WTC11 (cell line): Measurements from ENCODE around the gene GAPDHS. TPM values are rescaled to one million over a fixed set of nuclear protein-coding genes. Genes with fewer than 3 reads are reported as not detected.

Experiments
- ATF2 ChIP-seq: sonication (generic); formaldehyde crosslinking; IDR thresholded peaks from 2 replicates; pipeline ENCODE4 v1.8.1; 2022; ENCODE audit warnings: low read depth, missing genetic modification reagents, borderline replicate concordance
- ATF3 ChIP-seq: sonication (generic); formaldehyde crosslinking; conservative IDR thresholded peaks from 2 replicates; pipeline ENCODE4 v1.8.1; 2022; ENCODE audit warnings: mild to moderate bottlenecking, missing genetic modification reagents
- CDX4 ChIP-seq: fragments of 250-450 bp; sonication (Bioruptor Pico); IDR thresholded peaks from 2 replicates; pipeline ENCODE4 v1.9.0; 2021; ENCODE audit warnings: moderate library complexity, mild to moderate bottlenecking, inconsistent platforms, borderline replicate concordance
- E2F1 ChIP-seq: sonication (generic); formaldehyde crosslinking; IDR thresholded peaks from 2 replicates; pipeline ENCODE4 v1.8.0; 2022; ENCODE audit warnings: mild to moderate bottlenecking, missing genetic modification reagents
- E2F5 ChIP-seq: sonication (generic); formaldehyde crosslinking; IDR thresholded peaks from 2 replicates; pipeline ENCODE4 v1.8.1; 2022; ENCODE audit warnings: mild to moderate bottlenecking, moderate library complexity, missing genetic modification reagents
- EMX1 ChIP-seq: fragments of 250-450 bp; sonication (Bioruptor Pico); IDR thresholded peaks from 2 replicates; pipeline ENCODE4 v1.8.0; 2021; ENCODE audit warnings: mild to moderate bottlenecking
- ESRRA ChIP-seq: sonication (generic); formaldehyde crosslinking; IDR thresholded peaks from 2 replicates; pipeline ENCODE4 v1.8.1; 2022; ENCODE audit warnings: mild to moderate bottlenecking, missing genetic modification reagents, borderline replicate concordance
- FOXP1 ChIP-seq: sonication (generic); formaldehyde crosslinking; IDR thresholded peaks from 2 replicates; pipeline ENCODE4 v1.8.0; 2022; ENCODE audit warnings: missing genetic modification reagents, mild to moderate bottlenecking, moderate library complexity, borderline replicate concordance
- HMGA2 ChIP-seq: fragments of 250-450 bp; sonication (Bioruptor Pico); IDR thresholded peaks from 2 replicates; pipeline ENCODE4 v1.4.0; 2021; ENCODE audit warnings: mild to moderate bottlenecking, moderate library complexity
- HMGXB4 ChIP-seq: sonication (generic); formaldehyde crosslinking; IDR thresholded peaks from 2 replicates; pipeline ENCODE4 v1.8.1; 2023; ENCODE audit warnings: mild to moderate bottlenecking, moderate library complexity, missing genetic modification reagents
- JAZF1 ChIP-seq: fragments of 250-450 bp; sonication (Bioruptor Pico); IDR thresholded peaks from 2 replicates; pipeline ENCODE4 v1.9.0; 2021; ENCODE audit warnings: moderate library complexity, mild to moderate bottlenecking, inconsistent platforms
- NR2C2 ChIP-seq: sonication (generic); formaldehyde crosslinking; IDR thresholded peaks from 2 replicates; pipeline ENCODE4 v1.8.0; 2022; ENCODE audit warnings: mild to moderate bottlenecking, missing genetic modification reagents
- RELA ChIP-seq: sonication (generic); formaldehyde crosslinking; IDR thresholded peaks from 2 replicates; pipeline ENCODE4 v1.8.1; 2022; ENCODE audit warnings: missing genetic modification reagents, mild to moderate bottlenecking, borderline replicate concordance
- RORB ChIP-seq: fragments of 250-450 bp; sonication (Bioruptor Pico); IDR thresholded peaks from 2 replicates; pipeline ENCODE4 v1.9.0; 2021; ENCODE audit warnings: mild to moderate bottlenecking
- SMAD3 ChIP-seq: sonication (generic); formaldehyde crosslinking; IDR thresholded peaks from 2 replicates; pipeline ENCODE4 v1.8.0; 2022; ENCODE audit warnings: missing genetic modification reagents, mild to moderate bottlenecking, borderline replicate concordance
- SOX15 ChIP-seq: fragments of 250-450 bp; sonication (Bioruptor Pico); IDR thresholded peaks from 2 replicates; pipeline ENCODE4 v1.9.0; 2021; ENCODE audit warnings: mild to moderate bottlenecking
- TEAD4 ChIP-seq: sonication (generic); formaldehyde crosslinking; IDR thresholded peaks from 2 replicates; pipeline ENCODE4 v1.8.0; 2022; ENCODE audit warnings: mild to moderate bottlenecking, missing genetic modification reagents
- ZBTB43 ChIP-seq: sonication (generic); formaldehyde crosslinking; IDR thresholded peaks from 2 replicates; pipeline ENCODE4 v1.8.1; 2023; ENCODE audit warnings: mild to moderate bottlenecking, missing genetic modification reagents
- ZNF121 ChIP-seq: sonication (generic); formaldehyde crosslinking; IDR thresholded peaks from 2 replicates; pipeline ENCODE4 v1.8.0; 2023; ENCODE audit warnings: missing genetic modification reagents
- ZNF138 ChIP-seq: sonication (generic); formaldehyde crosslinking; conservative IDR thresholded peaks from 2 replicates; pipeline ENCODE4 v1.8.1; 2022; ENCODE audit warnings: mild to moderate bottlenecking, moderate library complexity, missing genetic modification reagents
- ZNF219 ChIP-seq: sonication (generic); formaldehyde crosslinking; IDR thresholded peaks from 2 replicates; pipeline ENCODE4 v1.8.0; 2023; ENCODE audit warnings: missing genetic modification reagents, mild to moderate bottlenecking, borderline replicate concordance
- ZNF232 ChIP-seq: sonication (generic); formaldehyde crosslinking; IDR thresholded peaks from 2 replicates; pipeline ENCODE4 v1.8.0; 2022; ENCODE audit warnings: mild to moderate bottlenecking, missing genetic modification reagents
- ZNF281 ChIP-seq: sonication (generic); formaldehyde crosslinking; IDR thresholded peaks from 2 replicates; pipeline ENCODE4 v1.8.0; 2023; ENCODE audit warnings: mild to moderate bottlenecking, missing genetic modification reagents
- ZNF416 ChIP-seq: fragments of 250-450 bp; sonication (Bioruptor Pico); IDR thresholded peaks from 2 replicates; pipeline ENCODE4 v1.9.0; 2021; ENCODE audit warnings: mild to moderate bottlenecking, inconsistent platforms
- ZNF425 ChIP-seq: fragments of 250-450 bp; sonication (Bioruptor Pico); conservative IDR thresholded peaks from 2 replicates; pipeline ENCODE4 v1.9.0; 2021; ENCODE audit warnings: mild to moderate bottlenecking
- total RNA-seq: library from RNA; stranded (reverse); gene quantifications from 3 replicates; pipeline ENCODE4 v1.2.3, GENCODE V29; 2021

The GAPDHS gene
- total RNA-seq, 1 experiment from 2014 or later: 0.20 TPM

- TF ChIP-seq E2F5: no peak
- TF ChIP-seq SMAD3 (CRISPR knock-in tag): no peak
- no peak for TF ChIP-seq ZNF425 (CRISPR knock-in tag)
- TF ChIP-seq ESRRA: no peak
- peak; percentile 80; the same call in 1 of the 2 replicates for TF ChIP-seq FOXP1 (CRISPR knock-in tag)
- TF ChIP-seq ZNF138 (CRISPR knock-in tag): no peak
- TF ChIP-seq E2F1: no peak
- no peak for TF ChIP-seq ZNF416 (CRISPR knock-in tag)
- TF ChIP-seq ZNF219 (CRISPR knock-in tag): 0 out of 2 replicates have a peak, but pooled peaks have one; percentile 44
- peak; percentile 27; the same call in 1 of the 2 replicates for TF ChIP-seq HMGXB4 (CRISPR knock-in tag)
- no peak for TF ChIP-seq NR2C2
- TF ChIP-seq RORB: no peak
- no peak for TF ChIP-seq RELA (CRISPR knock-in tag)
- no peak for TF ChIP-seq ATF3 (CRISPR knock-in tag)
- TF ChIP-seq ZNF121 (CRISPR knock-in tag): no peak
- no peak for TF ChIP-seq ZNF232
- TF ChIP-seq ATF2 (CRISPR knock-in tag): no peak
- no peak for TF ChIP-seq JAZF1
- peak; percentile 10; the same call in 1 of the 2 replicates for TF ChIP-seq TEAD4
- TF ChIP-seq ZNF281 (CRISPR knock-in tag): no peak
- TF ChIP-seq CDX4 (CRISPR knock-in tag): no peak
- no peak for TF ChIP-seq ZBTB43 (CRISPR knock-in tag)
- TF ChIP-seq HMGA2 (CRISPR knock-in tag): no peak
- TF ChIP-seq EMX1 (CRISPR knock-in tag): no peak
- TF ChIP-seq SOX15 (CRISPR knock-in tag): no peak
Measured at GRCh38 chr19:35557539-35558399, 24.5 kb downstream of the GAPDHS start (continued).
